ENCODE data around the gene ARPC1A.
A peak's percentile ranks its signal among the peaks of the same experiment; 100 is the strongest.

The ARPC1A gene

DNA sequence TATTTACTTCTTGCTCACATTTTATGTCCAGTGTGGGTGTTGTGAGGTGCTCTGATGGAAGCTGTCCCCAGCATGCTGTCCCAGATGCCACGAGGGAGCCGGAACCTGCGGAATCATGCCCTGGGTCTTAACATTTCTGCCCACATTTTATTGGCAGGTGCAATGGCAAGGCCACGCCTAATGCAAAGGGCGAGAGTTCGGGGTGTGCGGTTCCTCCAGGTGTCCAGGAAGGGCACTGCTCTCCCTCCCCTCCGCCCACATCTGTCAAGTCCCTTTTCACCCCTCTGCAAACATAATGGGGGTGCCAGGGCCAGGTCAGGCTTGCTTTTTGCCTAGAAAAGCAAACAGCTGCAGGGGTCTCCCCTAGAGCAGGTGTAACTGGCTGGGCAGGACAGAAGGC, 66.3 kb downstream of the ARPC1A start:
- no peak for FAIRE-seq
- no peak for DNase-seq (ENCODE audit: insufficient read length, low spot score)
- TF ChIP-seq POLR2AphosphoS5 (IDR thresholded peaks at IDR 0.05; ENCODE audit: low read depth, low read length) = no peak
- no peak for TF ChIP-seq SPI1 (IDR thresholded peaks at IDR 0.05; ENCODE audit: low read depth, low read length)
- no peak for TF ChIP-seq POLR2A (IDR thresholded peaks at IDR 0.05; ENCODE audit: low read depth, low read length)
- TF ChIP-seq TAF1 (IDR thresholded peaks at IDR 0.05; ENCODE audit: low read depth, low read length) = no peak
- TF ChIP-seq PAX5 (IDR thresholded peaks at IDR 0.05; ENCODE audit: insufficient read depth, low read length, severe bottlenecking) = no peak
- TF ChIP-seq POU2F2 (IDR thresholded peaks at IDR 0.05; ENCODE audit: low read depth, low read length) = no peak

GRCh38 chr7:99392659-99393354, 67.1 kb downstream of the ARPC1A start:
- no peak for TF ChIP-seq SPI1 (IDR thresholded peaks at IDR 0.05; ENCODE audit: low read depth, low read length)
- no peak for TF ChIP-seq POU2F2 (IDR thresholded peaks at IDR 0.05; ENCODE audit: low read depth, low read length)
- no peak for TF ChIP-seq POLR2A (IDR thresholded peaks at IDR 0.05; ENCODE audit: low read depth, low read length)
- TF ChIP-seq TAF1 (IDR thresholded peaks at IDR 0.05; ENCODE audit: low read depth, low read length) = no peak
- TF ChIP-seq POLR2AphosphoS5 (IDR thresholded peaks at IDR 0.05; ENCODE audit: low read depth, low read length) = no peak; the same call in none of the 2 replicates
- no peak for TF ChIP-seq PAX5 (IDR thresholded peaks at IDR 0.05; ENCODE audit: insufficient read depth, low read length, severe bottlenecking)
- DNase-seq (ENCODE audit: insufficient read length, low spot score) = peak; percentile 74
- peak; percentile 95 for FAIRE-seq

DNA sequence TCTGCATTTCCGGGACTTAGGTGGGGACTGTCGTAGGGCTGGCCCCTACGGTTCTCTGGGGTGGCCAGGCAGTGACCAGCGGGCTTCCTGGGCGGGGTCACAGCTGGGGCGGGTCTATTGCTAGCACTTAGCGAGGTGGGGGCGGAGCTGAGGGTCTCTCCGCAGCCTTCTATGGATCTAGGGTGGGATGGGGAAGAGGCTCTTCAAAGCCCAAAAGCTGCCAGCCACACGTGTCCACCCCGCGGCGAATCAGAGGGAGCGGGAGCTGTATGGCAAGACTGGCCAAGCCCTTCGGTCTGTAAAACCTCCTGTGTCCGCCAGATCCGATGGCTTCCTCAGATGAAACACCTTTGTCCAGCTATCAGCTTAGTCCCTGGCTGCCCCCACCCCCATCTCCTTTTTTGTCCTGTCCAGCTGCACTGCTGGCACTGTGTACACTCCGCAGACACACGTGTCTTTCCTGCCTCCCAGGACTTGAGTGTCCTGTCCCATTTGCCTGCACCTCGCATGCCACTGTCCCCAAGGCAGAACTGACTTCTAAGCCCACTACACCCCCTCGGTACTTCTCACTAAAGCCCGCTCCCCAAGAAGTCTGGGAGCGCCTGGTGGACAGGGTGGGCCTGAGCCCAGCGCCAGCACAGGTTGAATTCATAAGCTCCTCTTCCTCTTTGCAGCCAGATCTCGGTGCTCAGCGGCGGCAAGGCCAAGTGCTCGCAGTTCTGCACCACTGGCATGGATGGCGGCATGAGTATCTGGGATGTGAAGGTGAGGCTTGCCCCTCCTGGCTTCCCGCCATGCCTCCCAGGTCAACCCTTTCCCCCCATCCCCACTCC, 67.9 kb downstream of the ARPC1A start:
- DNase-seq (ENCODE audit: insufficient read length, low spot score) (no peak), FAIRE-seq (no peak)
- no peak for TF ChIP-seq PAX5 (IDR thresholded peaks at IDR 0.05; ENCODE audit: insufficient read depth, low read length, severe bottlenecking)
- no peak; the same call in 1 of the 2 replicates for TF ChIP-seq POLR2AphosphoS5 (IDR thresholded peaks at IDR 0.05; ENCODE audit: low read depth, low read length)
- no peak for TF ChIP-seq SPI1 (IDR thresholded peaks at IDR 0.05; ENCODE audit: low read depth, low read length)
- TF ChIP-seq TAF1 (IDR thresholded peaks at IDR 0.05; ENCODE audit: low read depth, low read length) = no peak
- peak; percentile 34; the same call in 1 of the 2 replicates for TF ChIP-seq POLR2A (IDR thresholded peaks at IDR 0.05; ENCODE audit: low read depth, low read length)
- no peak for TF ChIP-seq POU2F2 (IDR thresholded peaks at IDR 0.05; ENCODE audit: low read depth, low read length)

GRCh38 chr7:99394188-99394502, 68.4 kb downstream of the ARPC1A start:
- no peak for FAIRE-seq
- DNase-seq (ENCODE audit: insufficient read length, low spot score) = no peak
- no peak for TF ChIP-seq POLR2A (IDR thresholded peaks at IDR 0.05; ENCODE audit: low read depth, low read length)
- TF ChIP-seq POU2F2 (IDR thresholded peaks at IDR 0.05; ENCODE audit: low read depth, low read length) = no peak
- no peak; the same call in 1 of the 2 replicates for TF ChIP-seq POLR2AphosphoS5 (IDR thresholded peaks at IDR 0.05; ENCODE audit: low read depth, low read length)

- peak; percentile 9 for FAIRE-seq
- TF ChIP-seq PAX5 (IDR thresholded peaks at IDR 0.05; ENCODE audit: insufficient read depth, low read length, severe bottlenecking) (no peak), POLR2AphosphoS5 (IDR thresholded peaks at IDR 0.05; ENCODE audit: low read depth, low read length) (0 out of 2 replicates have a peak, but pooled peaks have one; percentile 1), TAF1 (IDR thresholded peaks at IDR 0.05; ENCODE audit: low read depth, low read length) (no peak), SPI1 (IDR thresholded peaks at IDR 0.05; ENCODE audit: low read depth, low read length) (no peak), POU2F2 (IDR thresholded peaks at IDR 0.05; ENCODE audit: low read depth, low read length) (no peak), POLR2A (IDR thresholded peaks at IDR 0.05; ENCODE audit: low read depth, low read length) (peak; percentile 6; the same call in 1 of the 2 replicates)
- DNase-seq (ENCODE audit: insufficient read length, low spot score) = no peak
Measured at GRCh38 chr7:99395616-99396327, 70.1 kb downstream of the ARPC1A start.

- DNase-seq (ENCODE audit: insufficient read length, low spot score) (no peak), FAIRE-seq (no peak)
- no peak for TF ChIP-seq SPI1 (IDR thresholded peaks at IDR 0.05; ENCODE audit: low read depth, low read length)
- TF ChIP-seq POLR2AphosphoS5 (IDR thresholded peaks at IDR 0.05; ENCODE audit: low read depth, low read length) = no peak; the same call in 1 of the 2 replicates
- no peak for TF ChIP-seq PAX5 (IDR thresholded peaks at IDR 0.05; ENCODE audit: insufficient read depth, low read length, severe bottlenecking)
- TF ChIP-seq TAF1 (IDR thresholded peaks at IDR 0.05; ENCODE audit: low read depth, low read length) = no peak
- TF ChIP-seq POLR2A (IDR thresholded peaks at IDR 0.05; ENCODE audit: low read depth, low read length) = no peak
- TF ChIP-seq POU2F2 (IDR thresholded peaks at IDR 0.05; ENCODE audit: low read depth, low read length) = no peak
Measured at GRCh38 chr7:99396418-99397296, 71.0 kb downstream of the ARPC1A start.

- TF ChIP-seq TAF1 (IDR thresholded peaks at IDR 0.05; ENCODE audit: low read depth, low read length) (no peak), POU2F2 (IDR thresholded peaks at IDR 0.05; ENCODE audit: low read depth, low read length) (peak; percentile 36; the same call in 1 of the 2 replicates), POLR2AphosphoS5 (IDR thresholded peaks at IDR 0.05; ENCODE audit: low read depth, low read length) (peak; percentile 80), PAX5 (IDR thresholded peaks at IDR 0.05; ENCODE audit: insufficient read depth, low read length, severe bottlenecking) (no peak), SPI1 (IDR thresholded peaks at IDR 0.05; ENCODE audit: low read depth, low read length) (no peak), POLR2A (IDR thresholded peaks at IDR 0.05; ENCODE audit: low read depth, low read length) (peak; percentile 48; the same call in 1 of the 2 replicates)
- DNase-seq (ENCODE audit: insufficient read length, low spot score) = no peak
- no peak for FAIRE-seq
Measured at GRCh38 chr7:99397297-99397983, 71.7 kb downstream of the ARPC1A start.

Data from GM12891 (cell line).